ENCODE results near the gene GLIPR1L1.

GRCh38 chr12:75366629-75367028 is 32.2 kb downstream of the GLIPR1L1 start:
- no peak for TF ChIP-seq ZSCAN18 (tag by site-specific recombination; IDR thresholded peaks at IDR 0.05)
- TF ChIP-seq ZNF626 (tag by site-specific recombination; IDR thresholded peaks at IDR 0.05): no peak
- no peak for TF ChIP-seq ZNF768 (tag by site-specific recombination; IDR thresholded peaks at IDR 0.05)
- no peak for TF ChIP-seq CTCF (tag by site-specific recombination; IDR thresholded peaks at IDR 0.05)
- no peak for TF ChIP-seq ZNF707 (tag by site-specific recombination; IDR thresholded peaks at IDR 0.05)
- TF ChIP-seq ZNF175 (tag by site-specific recombination; IDR thresholded peaks at IDR 0.05): no peak
- no peak for TF ChIP-seq ZNF394 (tag by site-specific recombination; IDR thresholded peaks at IDR 0.05; ENCODE audit: borderline replicate concordance)
- TF ChIP-seq RBAK (tag by site-specific recombination; IDR thresholded peaks at IDR 0.05): no peak
- TF ChIP-seq ZNF677 (tag by site-specific recombination; IDR thresholded peaks at IDR 0.05): no peak
- no peak for TF ChIP-seq PRDM2 (tag by site-specific recombination; IDR thresholded peaks at IDR 0.05; ENCODE audit: borderline replicate concordance)
- no peak for TF ChIP-seq ZNF433 (tag by site-specific recombination; IDR thresholded peaks at IDR 0.05; ENCODE audit: low read depth)
